T-helper 2 cell treated with Interferon-gamma antibody and Interleukin-4, amounts not matched to agents 100 ng/mL and 5 ng/mL, for 36 hours (primary cell): ENCODE data around the gene MACROH2A1. TPM values are rescaled to one million over a fixed set of nuclear protein-coding genes. Genes with fewer than 3 reads are reported as not detected.

Source experiments
- intact Hi-C: fragments of 100-400 bp; cut with micrococcal nuclease; formaldehyde crosslinking; loops from one replicate; pipeline ENCODE4 v1.15.1; 2023
- total RNA-seq: library from RNA; stranded (reverse); gene quantifications from 2 replicates; pipeline ENCODE4 v1.2.3, GENCODE V29; 2022

The MACROH2A1 gene
- total RNA-seq, 1 donor from 2014 or later: 325 TPM

DNA sequence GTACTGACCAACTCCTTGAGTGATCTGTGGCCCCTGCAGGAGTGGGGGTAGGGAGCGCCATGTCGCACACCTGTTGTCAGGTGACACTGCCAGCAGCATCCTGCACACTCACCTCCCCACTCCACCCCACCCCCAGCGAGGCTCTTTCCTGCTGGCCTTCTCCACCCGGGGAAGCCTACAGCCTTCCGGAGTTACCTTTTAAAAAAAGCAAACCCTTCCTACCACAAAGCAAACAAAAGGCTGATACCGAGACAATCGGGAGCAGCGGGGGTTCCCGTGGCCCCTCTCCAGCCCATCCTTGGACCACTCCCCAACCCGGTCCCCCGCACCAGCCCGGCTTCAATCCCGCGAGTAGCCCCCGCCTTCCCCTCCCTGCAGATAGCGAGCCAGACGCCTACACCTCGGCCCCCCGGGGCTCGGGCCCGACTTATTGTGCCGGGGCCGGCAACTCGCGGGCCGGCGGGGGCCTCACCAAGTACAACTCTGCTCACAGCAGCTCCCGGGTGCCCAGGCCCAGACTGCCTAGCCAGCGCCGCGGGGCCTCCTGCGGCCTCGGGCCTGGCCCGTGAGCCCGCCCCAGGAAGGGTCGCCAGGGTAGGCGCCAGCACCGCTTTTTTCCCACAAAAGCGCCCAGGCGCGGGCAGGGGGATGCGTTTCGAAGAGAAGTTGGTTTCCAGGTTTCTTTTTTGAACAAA, 724 bp downstream of the MACROH2A1 start:
- intact Hi-C loops: loop anchor here (2.0 to 10.0 kb wide), 2 partner anchors 22 to 494 kb away; partner anchors contain the start of gene PCBD2

DNA sequence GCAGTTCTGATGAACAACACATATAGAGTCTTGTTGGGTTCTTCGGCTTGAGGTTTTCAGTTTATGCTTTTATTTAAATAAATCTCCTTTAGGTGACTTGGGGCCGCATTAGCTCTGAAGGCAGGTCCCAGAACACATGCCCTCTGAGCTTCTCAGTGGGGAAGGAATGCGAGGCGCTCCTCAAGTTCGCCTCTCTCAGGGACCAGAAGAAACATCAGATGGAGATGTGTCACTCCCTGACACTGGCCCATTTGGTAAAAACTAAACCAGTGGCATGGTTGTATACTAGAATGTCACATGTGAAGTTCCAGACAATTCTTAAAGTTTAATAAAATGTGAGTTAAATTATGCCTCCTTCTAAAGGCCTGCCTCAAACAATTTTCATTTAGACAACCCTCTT, 1.9 kb downstream of the MACROH2A1 start:
- intact Hi-C loops: loop anchor here (10.0 kb wide), 1 partner anchor 492 kb away; the partner anchor contains the start of gene PCBD2

DNA sequence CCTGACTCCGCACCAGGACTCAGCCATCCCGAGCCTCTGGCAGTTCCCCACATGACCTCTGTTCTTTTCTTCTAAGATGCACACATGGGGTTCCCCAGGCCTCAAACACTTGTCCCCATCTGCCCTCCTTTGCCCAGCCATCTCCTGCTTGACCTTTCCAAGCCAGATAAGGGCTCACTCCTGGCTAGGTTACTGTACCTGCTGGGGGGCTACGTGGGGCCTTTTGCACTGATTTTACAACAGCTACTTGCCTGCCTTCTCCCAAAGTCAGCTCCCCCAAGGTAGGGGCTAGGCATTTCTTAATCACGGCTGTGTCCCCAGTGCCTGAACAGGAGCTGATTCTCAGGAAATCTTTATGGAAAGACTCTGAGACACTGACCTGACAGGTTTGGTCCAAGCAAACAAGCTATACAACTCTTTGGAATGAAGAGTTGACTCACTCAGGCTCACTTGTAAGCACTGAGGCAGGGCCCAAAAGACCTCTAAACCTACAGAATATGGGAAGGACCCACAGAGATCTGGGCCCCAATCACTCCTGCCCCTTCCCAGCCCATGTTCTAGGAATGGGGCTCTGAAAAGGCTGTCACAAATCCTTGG, 2.5 kb downstream of the MACROH2A1 start:
- intact Hi-C loops: loop anchor here (10.0 kb wide), 1 partner anchor 492 kb away; the partner anchor contains the start of gene PCBD2

- intact Hi-C loops: loop anchor here (10.0 kb wide), 1 partner anchor 491 kb away; the partner anchor contains the start of gene PCBD2
Measured at GRCh38 chr5:135395866-135396265, 3.2 kb downstream of the MACROH2A1 start.

- intact Hi-C loops: loop anchor here (10.0 kb wide), 1 partner anchor 491 kb away; the partner anchor contains the start of gene PCBD2
Measured at GRCh38 chr5:135395451-135395850, 3.6 kb downstream of the MACROH2A1 start.

DNA sequence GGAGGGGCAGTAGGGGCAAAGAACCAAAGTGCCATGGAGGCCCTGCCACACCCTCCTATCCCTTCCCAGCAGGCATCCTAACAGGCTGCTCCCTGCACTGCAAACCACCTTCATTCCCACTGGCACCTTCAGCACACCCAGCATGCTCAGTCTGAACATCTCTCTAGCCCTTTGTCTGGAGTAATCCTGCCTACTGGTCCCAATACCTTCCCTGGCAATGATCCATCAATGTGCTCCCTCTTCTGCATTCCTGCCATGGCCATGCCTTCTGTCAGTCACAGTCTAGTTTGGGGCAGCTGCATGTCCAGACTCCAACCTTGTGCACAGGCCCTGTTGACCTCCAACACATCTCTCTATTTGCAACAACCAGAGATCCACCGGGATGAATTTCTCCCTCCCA, 4.9 kb downstream of the MACROH2A1 start:
- intact Hi-C loops: loop anchor here (10.0 kb wide), 1 partner anchor 489 kb away; the partner anchor contains the start of gene PCBD2

- intact Hi-C loops: loop anchor here (10.0 kb wide), 1 partner anchor 489 kb away; the partner anchor contains the start of gene PCBD2
Measured at GRCh38 chr5:135393691-135394090, 5.3 kb downstream of the MACROH2A1 start.

GRCh38 chr5:135393229-135393628, 5.8 kb downstream of the MACROH2A1 start:
- intact Hi-C loops: loop anchor here (10.0 kb wide), 1 partner anchor 488 kb away; the partner anchor contains the start of gene PCBD2

DNA sequence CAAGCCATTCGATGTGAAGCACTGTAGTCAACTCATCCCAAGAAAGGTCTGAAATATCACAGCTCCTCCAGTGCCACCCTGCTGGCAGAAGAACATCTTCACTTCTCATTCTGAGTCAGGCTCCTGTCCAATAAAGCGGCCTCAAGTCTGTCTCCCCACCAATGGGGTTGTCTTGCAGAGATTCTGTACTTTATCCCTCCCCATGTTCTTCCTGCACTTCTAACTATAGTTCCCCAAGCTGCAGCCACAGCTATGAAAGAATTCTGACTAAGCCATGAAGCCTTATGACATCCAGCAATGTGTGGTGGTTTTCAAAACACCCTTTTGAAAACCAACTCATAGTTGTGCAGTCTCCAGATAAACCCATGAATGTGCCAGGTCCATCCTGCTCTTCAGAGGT, 6.8 kb downstream of the MACROH2A1 start:
- intact Hi-C loops: loop anchor here (10.0 kb wide), 1 partner anchor 487 kb away; the partner anchor contains the start of gene PCBD2

- intact Hi-C loops: loop anchor here (10.0 kb wide), 1 partner anchor 487 kb away; the partner anchor contains the start of gene PCBD2
Measured at GRCh38 chr5:135391869-135392255, 7.2 kb downstream of the MACROH2A1 start.

DNA sequence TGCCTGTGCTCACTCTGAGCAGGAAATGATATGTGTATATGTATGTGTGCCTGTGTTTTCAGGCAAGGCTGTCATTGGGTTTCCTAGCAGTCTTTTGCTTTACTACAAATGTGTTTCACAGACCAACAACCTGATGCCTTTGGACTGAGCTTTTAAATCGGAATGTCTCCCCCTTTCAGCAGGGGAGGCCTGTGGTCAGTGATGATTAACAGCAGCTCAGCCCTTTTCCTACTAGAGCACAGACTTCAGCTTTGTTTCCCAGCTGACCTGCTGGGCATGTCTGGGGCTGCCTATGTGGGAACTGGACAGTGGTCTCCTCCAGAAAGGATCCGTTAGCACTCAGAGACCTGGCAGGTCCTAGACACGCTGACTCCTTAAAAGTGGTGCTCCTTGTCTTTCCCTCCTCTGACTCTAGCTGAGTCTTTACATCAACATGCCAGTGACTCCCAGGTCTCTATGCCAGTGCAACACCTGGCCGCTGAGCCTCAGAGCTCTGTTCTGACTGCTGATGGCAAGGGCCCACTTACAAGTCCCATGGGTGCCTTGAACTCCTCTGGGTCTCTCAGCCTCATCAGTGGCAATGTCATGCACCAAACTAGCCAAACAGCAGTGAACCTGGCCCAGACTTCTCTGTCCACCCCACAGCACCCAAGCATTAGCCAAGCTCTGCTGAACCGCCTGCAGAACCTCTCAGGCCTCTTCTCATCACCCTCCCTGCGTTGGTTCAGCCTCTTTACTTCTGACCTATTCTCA, 7.7 kb downstream of the MACROH2A1 start:
- intact Hi-C loops: loop anchor here (10.0 kb wide), 1 partner anchor 486 kb away; the partner anchor contains the start of gene PCBD2

DNA sequence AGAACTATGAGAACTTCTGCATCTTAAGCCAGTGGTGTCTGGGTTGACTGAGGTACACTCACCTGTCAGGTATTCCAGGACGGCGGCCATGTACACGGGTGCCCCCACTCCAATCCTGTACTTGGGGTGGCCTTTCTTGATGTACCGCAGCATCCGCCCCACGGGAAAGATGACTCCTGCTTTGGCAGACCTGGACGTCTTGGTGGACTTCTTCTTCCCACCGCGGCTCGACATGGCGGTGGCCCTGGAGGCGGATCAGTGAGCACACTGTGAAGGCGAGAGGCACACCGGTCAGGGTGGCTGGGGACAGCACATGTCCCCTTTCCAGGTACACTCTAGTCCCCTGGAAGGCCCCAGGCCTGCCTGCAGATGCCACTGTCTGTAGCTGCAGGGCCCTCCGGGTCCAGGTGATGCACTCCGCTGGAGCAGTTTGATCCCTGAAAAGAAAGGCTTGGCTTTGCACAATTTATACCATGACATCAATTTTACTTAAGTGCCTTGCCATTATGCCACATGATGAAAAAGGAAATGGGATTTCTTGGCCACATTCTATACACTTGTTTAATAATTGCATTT, 10.1 kb downstream of the MACROH2A1 start:
- intact Hi-C loops: no loop called here

DNA sequence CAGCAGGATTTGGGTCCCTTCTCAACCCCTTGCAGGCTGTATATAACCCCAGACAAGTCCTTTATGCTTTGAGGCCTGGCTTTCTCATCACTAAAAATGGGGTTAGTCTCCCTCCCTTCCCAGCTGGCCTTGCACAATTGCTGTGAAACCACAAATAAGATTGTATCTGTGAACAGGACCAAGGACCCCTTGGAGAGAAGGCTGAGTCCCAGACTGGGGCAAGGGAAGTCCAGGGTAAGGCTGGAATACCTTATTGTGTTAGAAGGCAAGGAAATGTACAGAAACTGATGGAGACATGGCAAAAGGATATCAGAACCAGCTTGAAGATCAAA, 11.4 kb downstream of the MACROH2A1 start:
- intact Hi-C loops: no loop called here

GRCh38 chr5:135386886-135387628, 12.0 kb downstream of the MACROH2A1 start:
- intact Hi-C loops: no loop called here

GRCh38 chr5:135386096-135386495, 12.9 kb downstream of the MACROH2A1 start:
- intact Hi-C loops: no loop called here

- intact Hi-C loops: no loop called here
Measured at GRCh38 chr5:135385576-135385975, 13.5 kb downstream of the MACROH2A1 start.

- intact Hi-C loops: no loop called here
Measured at GRCh38 chr5:135384898-135385297, 14.1 kb downstream of the MACROH2A1 start.

DNA sequence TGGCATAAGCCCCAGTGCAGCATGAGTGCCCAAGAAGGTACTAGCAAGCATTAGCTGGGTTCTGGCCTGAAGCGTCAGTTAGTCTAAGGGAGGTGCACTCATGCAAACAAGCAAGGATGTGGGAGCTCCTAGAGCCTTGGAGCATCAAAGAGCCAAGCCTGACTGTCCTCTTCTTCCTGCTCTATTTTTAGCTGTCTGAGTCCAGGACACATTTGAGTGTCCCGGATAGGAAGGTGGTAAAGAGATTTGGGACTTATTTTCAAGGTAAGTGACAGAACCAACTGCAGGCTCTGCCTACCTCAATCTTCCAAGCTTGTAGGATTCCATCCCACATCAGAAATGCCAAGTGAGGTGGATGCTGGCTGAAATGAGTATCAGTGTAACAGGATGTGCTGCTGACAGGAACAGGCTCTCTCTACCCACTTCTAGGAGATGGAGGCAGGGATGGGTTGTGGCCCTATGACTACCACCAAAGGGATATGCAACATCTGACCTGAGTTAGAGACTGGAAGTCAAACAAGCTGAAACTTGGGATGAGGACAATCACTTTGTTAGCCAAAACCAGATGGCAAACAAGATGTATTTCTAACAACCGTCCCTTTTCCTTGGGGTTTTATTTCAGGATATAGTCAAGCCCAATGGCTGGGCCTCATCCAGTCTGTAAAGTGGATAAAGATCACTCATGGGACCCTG, 15.1 kb downstream of the MACROH2A1 start:
- intact Hi-C loops: no loop called here

DNA sequence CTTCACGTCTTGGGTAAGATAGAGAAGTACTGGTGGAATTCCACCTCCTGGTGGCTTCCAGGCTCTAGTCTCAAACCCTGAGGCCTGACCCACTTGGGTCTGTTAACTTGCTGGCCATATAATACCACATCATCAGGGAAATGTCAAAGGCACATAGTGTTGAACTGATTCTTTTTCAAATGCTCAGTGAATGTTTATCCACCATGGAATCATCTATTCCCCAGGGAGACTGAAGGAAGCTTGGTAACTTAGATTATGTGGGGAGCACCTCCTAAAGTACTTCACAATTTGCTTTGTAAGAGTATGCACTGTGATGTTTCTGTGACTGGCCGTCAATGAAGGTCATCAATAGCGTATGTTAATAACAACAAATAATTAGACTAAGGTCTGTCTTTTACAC, 16.1 kb downstream of the MACROH2A1 start:
- intact Hi-C loops: no loop called here
